SK-N-SH (cell line): ENCODE measurements around the gene TJP3. TPM values are rescaled to one million over a fixed set of nuclear protein-coding genes. Genes with fewer than 3 reads are reported as not detected.

Experiments used
- CTCF ChIA-PET: fragments of 300-600, 350-600 bp; formaldehyde crosslinking; extraction: SDS; loops from one replicate; lab custom pipeline; 2021; lab: Yijun Ruan, JAX
- POLR2A ChIA-PET: fragments of 350-600 bp; sonication (Branson Sonifier 250); formaldehyde crosslinking; extraction: SDS; loops from one replicate; lab custom pipeline; 2020; ENCODE audit warnings: antibody characterized with exemption, inconsistent platforms; lab: Yijun Ruan, JAX
- DNase-seq: peaks from one replicate; pipeline ENCODE4 v3.0.0; 2012
- H2AFZ ChIP-seq: fragments of 200-600 bp; sonication (generic); 2 replicates; pipeline ENCODE4 v1.8.1; 2016; ENCODE audit warnings: antibody characterized with exemption, mild to moderate bottlenecking, low read depth
- H3F3A ChIP-seq: fragments of 200-600 bp; sonication (generic); replicated peaks from 2 replicates; pipeline ENCODE3; 2016; ENCODE audit warnings: antibody characterized with exemption, mild to moderate bottlenecking; ENCODE audit not compliant: insufficient read depth
- H3K27ac ChIP-seq, 2 experiments: fragments of 200-500 bp in 1 of 2; fragments of 200-600 bp in 1 of 2; sonication (Bioruptor generic) in 1 of 2; sonication (generic), shearing (Covaris generic) in 1 of 2; 2 replicates each; pipeline versions ENCODE4 v1.5.1 to v1.6.1; 2014 to 2016; ENCODE audit warnings: low read depth in 2 of 2, inconsistent platforms in 1 of 2, low read length in 1 of 2, mild to moderate bottlenecking in 1 of 2, mixed read lengths in 1 of 2
- H3K27me3 ChIP-seq: fragments of 200-600 bp; sonication (generic), shearing (Covaris generic); 2 replicates; pipeline ENCODE4 v1.6.1; 2016; ENCODE audit warnings: mixed run types; ENCODE audit not compliant: insufficient read depth
- H3K36me3 ChIP-seq, 2 experiments: fragments of 200-500 bp in 1 of 2; fragments of 200-600 bp in 1 of 2; sonication (Bioruptor generic) in 1 of 2; sonication (generic) in 1 of 2; replicated peaks in 1 of 2; 2 replicates each; pipeline versions ENCODE3 to v1.5.1; 2014 to 2016; ENCODE audit warnings: low read length in 1 of 2, mild to moderate bottlenecking in 1 of 2; ENCODE audit not compliant: insufficient read depth in 2 of 2, control insufficient read depth in 1 of 2
- H3K4me1 ChIP-seq, 2 experiments: fragments of 200-500 bp in 1 of 2; fragments of 200-600 bp in 1 of 2; sonication (Bioruptor generic) in 1 of 2; sonication (generic), shearing (Covaris generic) in 1 of 2; 2 replicates each; pipeline versions ENCODE4 v1.5.1 to v1.6.1; 2014 to 2016; ENCODE audit warnings: low read depth in 1 of 2, low read length in 1 of 2, mixed run types in 1 of 2; ENCODE audit not compliant: insufficient read depth in 2 of 2, control insufficient read depth in 1 of 2
- H3K4me2 ChIP-seq: fragments of 200-600 bp; sonication (generic), shearing (Covaris generic); 2 replicates; pipeline ENCODE4 v1.6.1; 2017; ENCODE audit warnings: mixed run types
- H3K4me3 ChIP-seq, 2 experiments: fragments of 200-500 bp in 1 of 2; fragments of 200-600 bp in 1 of 2; sonication (Bioruptor generic) in 1 of 2; sonication (generic), shearing (Covaris generic) in 1 of 2; 2 replicates each; pipeline versions ENCODE4 v1.5.1 to v1.8.1; 2014 to 2016; ENCODE audit warnings: low read depth in 2 of 2, inconsistent platforms in 1 of 2, low read length in 1 of 2, mild to moderate bottlenecking in 1 of 2, mixed read lengths in 1 of 2, moderate library complexity in 1 of 2
- H3K79me2 ChIP-seq: fragments of 200-600 bp; sonication (generic); 2 replicates; pipeline ENCODE4 v1.8.1; 2017; ENCODE audit warnings: mild to moderate bottlenecking; ENCODE audit not compliant: insufficient read depth
- H3K9ac ChIP-seq: fragments of 200-600 bp; sonication (generic); 2 replicates; pipeline ENCODE4 v1.6.1; 2017; ENCODE audit warnings: mixed run types
- H3K9me2 ChIP-seq: fragments of 200-600 bp; sonication (generic); 2 replicates; pipeline ENCODE4 v1.6.1; 2017; ENCODE audit warnings: mixed run types
- H3K9me3 ChIP-seq: fragments of 200-600 bp; sonication (generic); 2 replicates; pipeline ENCODE4 v1.6.1; 2017; ENCODE audit warnings: mixed run types, mild to moderate bottlenecking, moderate library complexity
- H4K20me1 ChIP-seq: fragments of 200-600 bp; sonication (generic); 2 replicates; pipeline ENCODE4 v1.6.1; 2017; ENCODE audit warnings: mild to moderate bottlenecking, mixed run types; ENCODE audit not compliant: insufficient read depth
- CHD2 ChIP-seq: fragments of 150-350 bp; IDR thresholded peaks from 2 replicates; pipeline ENCODE4 v1.6.1; 2018; ENCODE audit warnings: low read length; ENCODE audit not compliant: partially characterized antibody
- CTCF ChIP-seq: fragments of 200-600 bp; sonication (generic); IDR thresholded peaks from 2 replicates; pipeline ENCODE4 v1.6.1; 2017; ENCODE audit warnings: antibody characterized with exemption, mild to moderate bottlenecking, moderate library complexity
- EP300 ChIP-seq, 2 experiments: IDR thresholded peaks; 2 replicates each; pipeline versions ENCODE4 v1.4.0 to v1.6.1; 2012; ENCODE audit warnings: borderline replicate concordance in 1 of 2, low read depth in 1 of 2, low read length in 1 of 2
- EZH2phosphoT487 ChIP-seq: fragments of 200-600 bp; sonication (generic); IDR thresholded peaks from 2 replicates; pipeline ENCODE4 v1.6.1; 2017; ENCODE audit warnings: low read depth, mixed run types, mild to moderate bottlenecking, antibody characterized with exemption, moderate library complexity, borderline replicate concordance
- FOSL2 ChIP-seq: IDR thresholded peaks from 2 replicates; pipeline ENCODE4 v1.4.0; 2012; ENCODE audit warnings: low read depth, mild to moderate bottlenecking, moderate library complexity, borderline replicate concordance
- FOXJ3 ChIP-seq: sonication (generic); formaldehyde crosslinking; IDR thresholded peaks from 2 replicates; pipeline ENCODE4 v1.5.1; 2020; ENCODE audit warnings: mild to moderate bottlenecking, missing genetic modification reagents
- GABPA ChIP-seq: IDR thresholded peaks from 2 replicates; pipeline ENCODE4 v1.4.0; 2012; ENCODE audit warnings: low read depth, mild to moderate bottlenecking
- IRF3 ChIP-seq: fragments of 150-350 bp; IDR thresholded peaks from 2 replicates; pipeline ENCODE4 v1.6.1; 2016; ENCODE audit warnings: mild to moderate bottlenecking, low read depth, low read length
- MAX ChIP-seq: IDR thresholded peaks from 2 replicates; pipeline ENCODE4 v1.4.0; 2012; ENCODE audit warnings: low read depth
- MXI1 ChIP-seq: IDR thresholded peaks from 2 replicates; pipeline ENCODE4 v1.6.1; 2012; ENCODE audit warnings: mild to moderate bottlenecking, low read depth, low read length, improper control_type of control experiment
- NFIC ChIP-seq: IDR thresholded peaks from 2 replicates; pipeline ENCODE4 v1.4.0; 2012; ENCODE audit warnings: borderline replicate concordance
- POLR2AphosphoS5 ChIP-seq: IDR thresholded peaks from 2 replicates; pipeline ENCODE4 v1.6.1; 2012; ENCODE audit warnings: low read depth, low read length
- RCOR1 ChIP-seq: fragments of 150-350 bp; IDR thresholded peaks from 2 replicates; pipeline ENCODE4 v1.6.1; 2017; ENCODE audit warnings: antibody characterized with exemption, low read length
- RFX5 ChIP-seq: IDR thresholded peaks from 2 replicates; pipeline ENCODE4 v1.6.1; 2012; ENCODE audit warnings: mild to moderate bottlenecking, improper control_type of control experiment, low read length
- TAF1 ChIP-seq: IDR thresholded peaks from 2 replicates; pipeline ENCODE4 v1.6.1; 2012; ENCODE audit warnings: low read depth, mild to moderate bottlenecking, low read length, moderate library complexity, borderline replicate concordance
- TCF12 ChIP-seq: IDR thresholded peaks from 2 replicates; pipeline ENCODE4 v1.4.0; 2012
- USF1 ChIP-seq: IDR thresholded peaks from 2 replicates; pipeline ENCODE4 v1.4.0; 2012; ENCODE audit warnings: low read depth, borderline replicate concordance
- ZBTB33 ChIP-seq: IDR thresholded peaks from 2 replicates; pipeline ENCODE4 v1.4.0; 2012; ENCODE audit warnings: low read depth, borderline replicate concordance
- WGBS: methylation state at CpG from one replicate; pipeline ENCODE4 v1.1.6; 2017; ENCODE audit warnings: low lambda C conversion rate; 5-methylcytosine and 5-hydroxymethylcytosine counted together
- polyA plus RNA-seq, 3 experiments: library from polyadenylated mRNA; depleted of rRNA; stranded (reverse); fragments of >200 nt; gene quantifications; 2 replicates each; pipeline ENCODE4 v1.2.3, GENCODE V29; 2012

Gene TJP3
- polyA plus RNA-seq, 1 of the 3 experiments (the other 2 are of a cell fraction): 0.36 TPM

- no peaks in the 10 kb centered on the region for H3K9me2 ChIP-seq
- TF ChIP-seq TCF12 (no peak), CHD2 (no peak), EZH2phosphoT487 (no peak)
- no peaks in the 10 kb centered on the region for H3K79me2 ChIP-seq
- H3K4me1 ChIP-seq: peaks cover 0 to 2% of the 10 kb centered on the region in 2 experiments; a peak in 1 of 4 replicates
- no peak for DNase-seq
- CTCF ChIA-PET: interaction anchor here (0.5 to 4.1 kb wide), 8 partner anchors 25 to 276 kb away, joined by 3 to 39 read pairs (median 6); partner anchors contain the start of gene PIP5K1C
- H3K27ac ChIP-seq: no peak overlapping the region
- no peaks in the 10 kb centered on the region for H3K27me3 ChIP-seq
- no peak overlapping the region for H2AFZ ChIP-seq
- POLR2A ChIA-PET: no interaction called here
- peaks cover 0 to 6% of the 10 kb centered on the region in 2 experiments for H3K36me3 ChIP-seq
- WGBS: 100% methylated on average over 2 of the region's 17 CpGs
- no peak overlapping the region for H3K9ac ChIP-seq
- no peaks in the 10 kb centered on the region for H3K9me3 ChIP-seq
- peaks cover 13% of the 10 kb centered on the region for H4K20me1 ChIP-seq
- no peaks in the 10 kb centered on the region for H3F3A ChIP-seq
- H3K4me3 ChIP-seq: no peak overlapping the region
- no peak overlapping the region for H3K4me2 ChIP-seq
Observed at GRCh38 chr19:3667766-3668165, 40.4 kb upstream of the TJP3 start.

GRCh38 chr19:3668331-3669081, 39.7 kb upstream of the TJP3 start:
- no peak overlapping the region for H3K27ac ChIP-seq
- ChIA-PET POLR2A (no interaction called here), CTCF (interaction anchor here (0.5 to 4.1 kb wide), 5 partner anchors 28 to 51 kb away, joined by 3 to 39 read pairs (median 4); partner anchors contain the start of gene PIP5K1C)
- peaks cover 0 to 6% of the 10 kb centered on the region in 2 experiments for H3K36me3 ChIP-seq
- H3K9me2 ChIP-seq: no peaks in the 10 kb centered on the region
- no peaks in the 10 kb centered on the region for H3K9me3 ChIP-seq
- TF ChIP-seq CTCF (no peak), POLR2AphosphoS5 (no peak), NFIC (no peak), ZBTB33 (no peak), MXI1 (no peak), IRF3 (no peak), EP300 (IDR thresholded peaks at IDR 0.05; ENCODE audit: borderline replicate concordance in 1 of 2, low read depth in 1 of 2, low read length in 1 of 2) (no peak), USF1 (no peak), FOXJ3 (CRISPR knock-in tag) (no peak), MAX (no peak), FOSL2 (no peak), GABPA (no peak), TAF1 (no peak), RCOR1 (no peak), RFX5 (no peak)
- peaks cover 0 to 2% of the 10 kb centered on the region in 2 experiments; a peak in 1 of 4 replicates for H3K4me1 ChIP-seq
- 92% methylated on average over 31 of the region's 34 CpGs for WGBS
- H4K20me1 ChIP-seq: peaks cover 14% of the 10 kb centered on the region
- H3K4me3 ChIP-seq: no peak overlapping the region
- no peak overlapping the region for H2AFZ ChIP-seq
- H3K9ac ChIP-seq: no peak overlapping the region
- H3K79me2 ChIP-seq: no peaks in the 10 kb centered on the region
- no peaks in the 10 kb centered on the region for H3F3A ChIP-seq
- H3K27me3 ChIP-seq: no peaks in the 10 kb centered on the region
- no peak for DNase-seq
- H3K4me2 ChIP-seq: no peak overlapping the region
